HepG2 (cell line): ENCODE measurements around the gene FKBP1A. TPM values are rescaled to one million over a fixed set of nuclear protein-coding genes. Genes with fewer than 3 reads are reported as not detected.

Experiments used
- BRD4 ChIP-seq: sonication (generic); formaldehyde crosslinking; IDR thresholded peaks from 2 replicates; pipeline ENCODE4 v1.4.0; 2020; ENCODE audit warnings: missing genetic modification reagents
- CEBPZ ChIP-seq: IDR thresholded peaks from 2 replicates; pipeline ENCODE4 v1.6.1; 2012; ENCODE audit warnings: low read length, improper control_type of control experiment
- CHD4 ChIP-seq: fragments of 200-600 bp; sonication (generic); IDR thresholded peaks from 2 replicates; pipeline ENCODE4 v1.7.0; 2017; ENCODE audit warnings: mild to moderate bottlenecking, low read length, borderline replicate concordance
- CTCF ChIP-seq: sonication (generic); formaldehyde crosslinking; IDR thresholded peaks from 2 replicates; pipeline ENCODE4 v1.5.0; 2020; ENCODE audit warnings: mild to moderate bottlenecking, missing genetic modification reagents, moderate library complexity
- ETS1 ChIP-seq: sonication (generic); formaldehyde crosslinking; IDR thresholded peaks from 2 replicates; pipeline ENCODE4 v1.4.0; 2020; ENCODE audit warnings: missing genetic modification reagents
- FOXA3 ChIP-seq: IDR thresholded peaks from 2 replicates; pipeline ENCODE4 v1.6.1; 2016; ENCODE audit warnings: missing genetic modification reagents, missing compliant biosample characterization
- FOXO1 ChIP-seq: sonication (generic); formaldehyde crosslinking; IDR thresholded peaks from 2 replicates; pipeline ENCODE4 v1.4.0; 2020; ENCODE audit warnings: missing genetic modification reagents
- GABPA ChIP-seq, 2 experiments: IDR thresholded peaks; 2 replicates each; pipeline ENCODE4 v1.6.1; 2011 to 2016; ENCODE audit warnings: low read depth in 2 of 2, low read length in 1 of 2, missing biosample characterization in 1 of 2, missing genetic modification characterization in 1 of 2
- GABPB1 ChIP-seq: IDR thresholded peaks from 2 replicates; pipeline ENCODE4 v1.6.1; 2016; ENCODE audit warnings: mild to moderate bottlenecking, missing genetic modification reagents, moderate library complexity, missing compliant biosample characterization
- KAT2B ChIP-seq: fragments of 150-350 bp; IDR thresholded peaks from 2 replicates; pipeline ENCODE4 v1.6.1; 2014; ENCODE audit warnings: low read depth, low read length, borderline replicate concordance
- KDM6A ChIP-seq: IDR thresholded peaks from 2 replicates; pipeline ENCODE4 v1.6.1; 2016; ENCODE audit warnings: low read depth
- MXI1 ChIP-seq: IDR thresholded peaks from 3 replicates; pipeline ENCODE4 v1.6.1; 2012; ENCODE audit warnings: low read depth, low read length, inconsistent platforms, borderline replicate concordance
- NFRKB ChIP-seq: fragments of 450-650 bp; IDR thresholded peaks from 2 replicates; pipeline ENCODE4 v1.6.1; 2017
- NR2F1 ChIP-seq, 2 experiments: fragments of 450-650 bp in 1 of 2; formaldehyde crosslinking in 1 of 2; IDR thresholded peaks; 2 replicates each; pipeline versions ENCODE4 v1.5.0 to v1.6.1; 2016 to 2020; ENCODE audit warnings: mild to moderate bottlenecking in 1 of 2, missing compliant biosample characterization in 1 of 2, missing genetic modification reagents in 1 of 2, moderate library complexity in 1 of 2
- PCBP2 ChIP-seq: fragments of 200-400 bp; formaldehyde crosslinking; optimal IDR thresholded peaks from 2 replicates; pipeline ENCODE3; 2018; ENCODE audit warnings: low read length, low read depth; ENCODE audit not compliant: poor library complexity, severe bottlenecking
- RAD21 ChIP-seq: fragments of 450-650 bp; formaldehyde crosslinking; IDR thresholded peaks from 2 replicates; pipeline ENCODE4 v1.5.0; 2020; ENCODE audit warnings: mild to moderate bottlenecking
- SAFB2 ChIP-seq: sonication (generic); formaldehyde crosslinking; IDR thresholded peaks from 2 replicates; pipeline ENCODE4 v1.5.1; 2020; ENCODE audit warnings: missing genetic modification reagents, low read depth, mild to moderate bottlenecking, borderline replicate concordance
- SAP130 ChIP-seq: IDR thresholded peaks from 2 replicates; pipeline ENCODE4 v1.6.1; 2016; ENCODE audit warnings: low read depth
- SNAPC2 ChIP-seq: sonication (generic); formaldehyde crosslinking; IDR thresholded peaks from 2 replicates; pipeline ENCODE4 v1.8.1; 2022; ENCODE audit warnings: mild to moderate bottlenecking, missing genetic modification reagents
- SP4 ChIP-seq: sonication (generic); formaldehyde crosslinking; IDR thresholded peaks from 2 replicates; pipeline ENCODE4 v1.8.1; 2023; ENCODE audit warnings: mild to moderate bottlenecking, missing genetic modification reagents
- SRF ChIP-seq: IDR thresholded peaks from 2 replicates; pipeline ENCODE4 v1.6.1; 2011; ENCODE audit warnings: mild to moderate bottlenecking, low read depth, low read length, moderate library complexity
- ZEB1 ChIP-seq: IDR thresholded peaks from 2 replicates; pipeline ENCODE4 v1.6.1; 2012; ENCODE audit warnings: mild to moderate bottlenecking, low read depth, inconsistent platforms; ENCODE audit not compliant: insufficient replicate concordance
- ZNF552 ChIP-seq: sonication (generic); formaldehyde crosslinking; IDR thresholded peaks from 2 replicates; pipeline ENCODE4 v1.9.0; 2022; ENCODE audit warnings: missing genetic modification reagents, mild to moderate bottlenecking, borderline replicate concordance
- ZNF709 ChIP-seq: sonication (generic); formaldehyde crosslinking; IDR thresholded peaks from 2 replicates; pipeline ENCODE4 v1.5.0; 2020; ENCODE audit warnings: mild to moderate bottlenecking, missing genetic modification reagents
- ZNF782 ChIP-seq: sonication (generic); formaldehyde crosslinking; IDR thresholded peaks from 2 replicates; pipeline ENCODE4 v1.4.0; 2020; ENCODE audit warnings: missing genetic modification reagents, mild to moderate bottlenecking, borderline replicate concordance
- ZSCAN31 ChIP-seq: sonication (generic); formaldehyde crosslinking; IDR thresholded peaks from 2 replicates; pipeline ENCODE4 v1.5.0; 2020; ENCODE audit warnings: low read depth, mild to moderate bottlenecking, missing genetic modification reagents
- polyA plus RNA-seq, 8 experiments: library from polyadenylated mRNA; depleted of rRNA in 3 of 8; stranded (reverse) in 7 of 8; unstranded in 1 of 8; fragments of >200 nt; fragmentation: Illumina TruSeq in 4 of 8; extraction: Trizol in 4 of 8; gene quantifications; 2 replicates each; pipeline versions ENCODE4 v1.2.1 to v1.2.3, GENCODE V29; 2011 to 2016; ENCODE audit warnings: low read depth in 4 of 8, missing spikeins in 1 of 8, mixed read lengths in 1 of 8; ENCODE audit not compliant: insufficient read depth in 1 of 8
- total RNA-seq, 5 experiments: library from RNA; depleted of rRNA; stranded (reverse); fragments of >200 nt; fragmentation: Illumina TruSeq; extraction: Trizol; gene quantifications; 2 replicates each; pipeline ENCODE4 v1.2.3, GENCODE V29; 2016; ENCODE audit warnings: low read depth in 1 of 5

FKBP1A gene
- total and polyA plus RNA-seq, 2 of the 13 experiments (the other 11 are each of a cell fraction or from before 2014, with no cell fraction given) = 119 to 468 TPM

GRCh38 chr20:1423625-1424106 lies 30.8 kb upstream of the FKBP1A start (continued):
- no peak for TF ChIP-seq ZEB1
- no peak for TF ChIP-seq SNAPC2 (CRISPR knock-in tag)
- no peak for TF ChIP-seq NFRKB
- TF ChIP-seq PCBP2 = no peak
- TF ChIP-seq KDM6A (CRISPR knock-in tag) = no peak
- no peak for TF ChIP-seq GABPA (IDR thresholded peaks at IDR 0.05; ENCODE audit: low read depth, low read length)
- no peak for TF ChIP-seq GABPA (CRISPR knock-in tag; IDR thresholded peaks at IDR 0.05; ENCODE audit: low read depth)
- TF ChIP-seq FOXO1 (CRISPR knock-in tag) = 0 out of 2 replicates have a peak, but pooled peaks have one; percentile 5
- TF ChIP-seq ETS1 (CRISPR knock-in tag) = no peak
- TF ChIP-seq ZNF552 (CRISPR knock-in tag) = no peak
- TF ChIP-seq ZSCAN31 = no peak
- TF ChIP-seq GABPB1 (CRISPR knock-in tag) = peak; percentile 23; the same call in 1 of the 2 replicates
- TF ChIP-seq CHD4 = no peak
- TF ChIP-seq RAD21 = peak; percentile 67
- no peak for TF ChIP-seq CEBPZ
- TF ChIP-seq ZNF782 (CRISPR knock-in tag) = no peak
- TF ChIP-seq SAP130 = peak; percentile 85
- TF ChIP-seq BRD4 (CRISPR knock-in tag) = no peak
- TF ChIP-seq SP4 = no peak
- TF ChIP-seq KAT2B = no peak
- TF ChIP-seq ZNF709 (CRISPR knock-in tag) = no peak
- TF ChIP-seq MXI1 = peak; percentile 86; the same call in 2 of the 3 replicates
- TF ChIP-seq FOXA3 = peak; percentile 80
- peak; percentile 74 for TF ChIP-seq CTCF
- no peak for TF ChIP-seq SRF
- no peak for TF ChIP-seq NR2F1 (CRISPR knock-in tag; IDR thresholded peaks at IDR 0.05)
- TF ChIP-seq SAFB2 (CRISPR knock-in tag) = no peak
